Activated CD4-positive, alpha-beta T cell treated with anti-CD3 and anti-CD28 coated beads for 36 hours (primary cell): ENCODE measurements around the gene KLHL17. TPM values are rescaled to one million over a fixed set of nuclear protein-coding genes. Genes with fewer than 3 reads are reported as not detected.
"Not testable (repeated sequence)": the region's sequence is repeated elsewhere in the genome, so short reads cannot be mapped to it uniquely, and the experiment has no call there.

Source experiments
- ATAC-seq: fragments of 200-7000 bp; cut with Tn5 transposase; one replicate; pipeline ENCODE4 v1.10.0; 2021; ENCODE audit warnings: mild to moderate bottlenecking, moderate library complexity
- CTCF ChIA-PET: fragments of 350-600 bp; sonication (Branson Sonifier 250); formaldehyde crosslinking; loops from one replicate; lab custom pipeline; 2021; ENCODE audit warnings: antibody characterized with exemption; lab: Charles Lee
- POLR2A ChIA-PET: fragments of 350-600 bp; sonication (Branson Sonifier 250); formaldehyde crosslinking; loops from one replicate; lab custom pipeline; 2021; ENCODE audit warnings: antibody characterized with exemption, inconsistent platforms; lab: Charles Lee
- DNase-seq: peaks from one replicate; pipeline ENCODE4 v3.0.0-alpha.2; 2020
- H3K27ac Mint-ChIP-seq: one replicate; pipeline ENCODE4 v1.8.0; 2021; ENCODE audit warnings: mixed read lengths
- H3K27me3 Mint-ChIP-seq: one replicate; pipeline ENCODE4 v1.8.0; 2021; ENCODE audit warnings: mixed read lengths
- H3K36me3 Mint-ChIP-seq: one replicate; pipeline ENCODE4 v1.8.0; 2021; ENCODE audit warnings: low read depth, mixed read lengths
- H3K4me1 Mint-ChIP-seq: one replicate; pipeline ENCODE4 v1.8.0; 2021; ENCODE audit warnings: mixed read lengths
- H3K4me3 Mint-ChIP-seq: one replicate; pipeline ENCODE4 v1.8.0; 2021; ENCODE audit warnings: mild to moderate bottlenecking, moderate library complexity, mixed read lengths
- H3K9me3 Mint-ChIP-seq: one replicate; pipeline ENCODE4 v1.8.0; 2021; ENCODE audit warnings: low read depth, mixed read lengths
- intact Hi-C, 2 experiments: fragments of 100-400 bp; cut with DNase I in 1 of 2; cut with micrococcal nuclease in 1 of 2; formaldehyde crosslinking; loops; one replicate each; pipeline versions ENCODE4 v1.14.2 to v1.15.1; 2022 to 2024; cut with DNase I, micrococcal nuclease
- total RNA-seq, 2 experiments: library from RNA; stranded (reverse); gene quantifications; one replicate each; pipeline ENCODE4 v1.2.3, GENCODE V29; 2021

KLHL17 gene
- total RNA-seq, 2 experiments from 2014 or later: 16.8 to 21.7 TPM

DNA sequence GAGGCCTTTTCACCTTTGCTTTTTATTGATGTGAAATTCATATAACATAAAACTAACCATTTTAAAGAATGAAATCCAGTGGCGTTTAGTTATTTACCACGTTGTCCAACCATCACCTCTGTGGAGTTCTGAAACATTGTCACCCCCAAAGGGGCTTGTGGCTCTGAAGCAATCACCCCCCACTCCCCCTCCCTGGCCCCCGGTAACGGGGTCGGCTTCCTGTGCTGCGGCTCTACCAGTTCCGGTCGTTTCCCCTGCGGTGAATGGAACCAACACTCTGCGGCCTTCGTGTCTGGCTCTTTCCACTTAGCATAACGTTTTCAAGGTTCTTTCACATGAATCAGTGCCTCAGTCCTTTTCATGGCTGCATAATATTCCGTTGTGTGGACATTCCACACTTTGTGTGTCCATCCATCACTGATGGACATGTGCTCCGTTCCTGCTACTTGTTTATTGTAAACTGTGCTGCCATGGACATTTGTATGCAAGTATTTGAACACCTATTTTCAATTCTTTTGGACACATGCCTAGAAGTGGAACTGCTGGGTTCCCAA, 51.1 kb downstream of the KLHL17 start:
- H3K4me3 Mint-ChIP-seq: no peak overlapping the region
- ATAC-seq (no peak), DNase-seq (no peak)
- H3K27me3 Mint-ChIP-seq: peaks cover 2% of the 10 kb centered on the region
- H3K9me3 Mint-ChIP-seq: no peaks in the 10 kb centered on the region
- intact Hi-C loops: no loop called here
- ChIA-PET CTCF (interaction anchor here (0.9 to 1.5 kb wide), 2 partner anchors 9 to 27 kb away, joined by 3 read pairs; no protein-coding TSS in a partner anchor), POLR2A (no interaction called here)
- peaks cover 21% of the 10 kb centered on the region for H3K4me1 Mint-ChIP-seq
- H3K36me3 Mint-ChIP-seq: no peaks in the 10 kb centered on the region
- H3K27ac Mint-ChIP-seq: no peak overlapping the region

DNA sequence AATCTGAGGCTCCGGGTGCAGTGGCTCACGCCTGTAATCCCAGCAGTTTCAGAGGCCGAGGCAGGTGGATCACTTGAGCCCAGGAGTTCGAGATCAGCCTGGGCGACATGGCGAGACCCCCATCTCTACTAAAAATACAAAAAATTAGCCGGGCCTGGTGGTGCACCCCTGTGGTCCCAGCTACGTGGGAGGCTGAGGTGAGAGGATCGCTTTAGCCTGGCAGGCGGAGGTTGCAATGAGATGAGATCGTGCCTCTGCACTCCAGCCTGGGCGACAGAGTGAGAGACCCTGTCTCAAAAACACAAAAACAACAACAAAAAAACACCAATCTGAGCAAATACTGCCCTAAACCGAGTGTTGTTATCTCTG, 52.3 kb downstream of the KLHL17 start:
- H3K27me3 Mint-ChIP-seq, H3K9me3 Mint-ChIP-seq: not testable (repeated sequence)
- intact Hi-C loops: loop anchor here in 1 of 2 experiments (1.0 to 2.0 kb wide), 3 partner anchors 12 to 52 kb away; partner anchors contain the start of gene HES4

DNA sequence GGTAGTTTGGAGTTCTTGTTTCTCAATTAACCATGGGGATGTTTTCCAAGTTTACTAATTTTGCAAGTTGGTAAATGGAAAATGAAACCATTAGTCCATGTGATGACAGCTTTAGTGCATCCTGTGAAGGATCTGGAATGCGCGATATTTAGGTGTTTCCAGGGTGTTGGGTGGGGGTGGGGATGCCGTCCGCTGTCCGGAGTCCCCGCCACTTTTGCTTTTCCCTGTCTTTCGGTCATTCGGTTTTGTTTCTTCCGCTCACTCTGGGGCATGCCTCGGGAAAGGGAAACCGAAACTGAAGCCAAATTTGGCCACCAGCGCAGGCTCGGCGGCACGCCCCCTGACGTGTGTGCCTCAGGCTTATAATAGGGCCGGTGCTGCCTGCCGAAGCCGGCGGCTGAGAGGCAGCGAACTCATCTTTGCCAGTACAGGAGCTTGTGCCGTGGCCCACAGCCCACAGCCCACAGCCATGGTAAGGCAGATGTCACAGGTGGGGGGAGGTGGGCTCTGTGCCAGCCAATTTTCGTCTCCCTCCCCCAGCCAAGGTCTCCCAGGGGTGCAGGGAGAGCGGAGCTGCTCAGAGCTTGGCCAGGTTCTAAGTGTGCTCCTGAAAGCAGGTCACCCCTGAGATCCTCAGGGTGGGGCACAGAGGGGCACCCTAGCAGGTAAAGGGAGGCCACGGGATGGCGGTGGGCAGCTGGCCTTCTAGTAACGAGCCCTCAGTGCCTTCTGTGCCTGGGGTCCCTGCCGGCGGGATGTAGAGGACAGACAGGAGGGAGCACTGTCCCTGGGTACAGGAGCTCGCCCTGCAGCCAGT, 52.9 kb downstream of the KLHL17 start, which contains the start of gene ISG15:
Gene ISG15, plus strand, starts transcription at position 393 of the 817 bp plus-strand sequence. Its CDS starts 77 bp downstream, at position 470.
- DNase-seq: peak; percentile 92
- peak within 1 kb of the TSS; percentile 80 for H3K27ac Mint-ChIP-seq
- peak; percentile 93 for ATAC-seq
- peaks cover 27% of the 10 kb centered on the region for H3K4me1 Mint-ChIP-seq
- H3K4me3 Mint-ChIP-seq: peak within 1 kb of the TSS; percentile 74
- ChIA-PET POLR2A (no interaction called here), CTCF (interaction anchor here (0.6 to 2.2 kb wide), 4 partner anchors 11 to 109 kb away, joined by 3 to 14 read pairs (median 4); partner anchors contain the start of gene PLEKHN1)
- H3K27me3 Mint-ChIP-seq: peaks cover 2% of the 10 kb centered on the region
- intact Hi-C loops: loop anchor here in 1 of 2 experiments (1.0 to 2.0 kb wide), 3 partner anchors 13 to 51 kb away; partner anchors contain the start of gene HES4
- H3K9me3 Mint-ChIP-seq: no peaks in the 10 kb centered on the region
- no peaks in the 10 kb centered on the region for H3K36me3 Mint-ChIP-seq

More for the DNA sequence above, 52.3 kb downstream of the KLHL17 start:
- POLR2A ChIA-PET, H3K36me3 Mint-ChIP-seq, ATAC-seq, DNase-seq: not testable (repeated sequence)
- peak overlapping the region; percentile 80 for H3K27ac Mint-ChIP-seq
- H3K4me1 Mint-ChIP-seq: peaks cover 27% of the 10 kb centered on the region
- CTCF ChIA-PET: interaction anchor here (2.2 kb wide), 1 partner anchor 10 kb away, joined by 14 read pairs; no protein-coding TSS in a partner anchor
- H3K4me3 Mint-ChIP-seq: peak overlapping the region; percentile 74

DNA sequence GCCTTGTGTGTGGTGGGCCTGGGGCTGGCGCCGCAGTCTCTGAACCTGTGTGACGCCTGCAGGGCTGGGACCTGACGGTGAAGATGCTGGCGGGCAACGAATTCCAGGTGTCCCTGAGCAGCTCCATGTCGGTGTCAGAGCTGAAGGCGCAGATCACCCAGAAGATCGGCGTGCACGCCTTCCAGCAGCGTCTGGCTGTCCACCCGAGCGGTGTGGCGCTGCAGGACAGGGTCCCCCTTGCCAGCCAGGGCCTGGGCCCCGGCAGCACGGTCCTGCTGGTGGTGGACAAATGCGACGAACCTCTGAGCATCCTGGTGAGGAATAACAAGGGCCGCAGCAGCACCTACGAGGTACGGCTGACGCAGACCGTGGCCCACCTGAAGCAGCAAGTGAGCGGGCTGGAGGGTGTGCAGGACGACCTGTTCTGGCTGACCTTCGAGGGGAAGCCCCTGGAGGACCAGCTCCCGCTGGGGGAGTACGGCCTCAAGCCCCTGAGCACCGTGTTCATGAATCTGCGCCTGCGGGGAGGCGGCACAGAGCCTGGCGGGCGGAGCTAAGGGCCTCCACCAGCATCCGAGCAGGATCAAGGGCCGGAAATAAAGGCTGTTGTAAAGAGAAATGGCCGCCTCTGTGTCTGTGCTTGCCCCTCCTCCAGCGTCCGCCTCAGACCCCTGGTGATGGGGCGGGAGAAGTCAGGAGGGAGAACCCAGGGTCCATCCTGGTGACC, 53.7 kb downstream of the KLHL17 start:
- Mint-ChIP-seq H3K4me1 (peaks cover 28% of the 10 kb centered on the region), H3K27ac (peak overlapping the region; percentile 80), H3K36me3 (no peaks in the 10 kb centered on the region), H3K27me3 (peaks cover 1% of the 10 kb centered on the region), H3K9me3 (no peaks in the 10 kb centered on the region), H3K4me3 (peak overlapping the region; percentile 74)
- CTCF ChIA-PET: interaction anchor here (0.6 to 2.2 kb wide), 6 partner anchors 12 to 108 kb away, joined by 3 to 14 read pairs (median 4); partner anchors contain the start of gene PLEKHN1
- ATAC-seq: no peak
- DNase-seq: no peak
- intact Hi-C loops: loop anchor here in 1 of 2 experiments (1.0 to 2.0 kb wide), 3 partner anchors 14 to 50 kb away; partner anchors contain the start of gene HES4
- POLR2A ChIA-PET: no interaction called here

DNA sequence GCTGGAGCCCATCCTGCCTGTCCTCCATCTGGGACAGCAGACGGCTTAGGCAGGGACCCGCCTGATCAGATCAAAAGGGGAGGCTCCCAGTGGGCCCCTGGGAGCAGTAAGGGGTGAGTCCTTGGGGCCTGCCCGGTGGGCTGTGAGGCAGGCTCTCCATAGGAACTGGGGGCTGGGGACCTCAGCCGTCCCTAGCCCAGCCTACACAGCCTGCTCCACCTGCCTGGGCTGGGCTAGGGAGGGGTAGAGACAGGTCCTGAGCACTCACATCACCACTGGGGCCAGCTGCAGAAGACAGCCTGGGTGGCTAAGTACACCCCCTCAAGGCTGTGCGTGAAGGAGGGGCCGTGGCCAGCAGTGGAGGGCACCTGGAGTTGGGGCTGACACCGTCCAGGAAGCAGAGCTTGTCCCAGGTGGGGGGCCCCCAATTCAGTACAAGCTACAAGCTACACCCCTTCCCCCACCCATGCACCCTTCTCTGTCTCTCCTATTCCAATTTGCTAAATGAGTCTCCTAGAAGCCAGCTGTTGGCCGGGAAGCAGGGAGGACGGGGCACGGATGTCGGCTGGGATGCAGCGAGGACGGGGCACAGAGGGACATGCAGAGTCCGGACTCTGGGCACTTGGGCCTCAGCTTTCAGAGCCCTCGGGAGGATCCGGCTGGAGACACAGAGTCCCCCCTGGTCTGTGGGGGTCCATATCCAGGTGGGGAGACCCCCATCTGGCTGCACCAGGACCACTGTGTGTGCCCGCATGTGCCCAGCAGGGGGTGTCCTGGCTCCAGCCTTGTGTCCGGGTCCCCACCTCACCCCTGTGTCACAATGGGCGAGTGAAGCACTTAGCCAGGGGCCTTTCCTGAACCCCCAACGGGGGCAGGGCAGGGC, 54.7 kb downstream of the KLHL17 start:
- intact Hi-C loops: loop anchor here in 1 of 2 experiments (5.0 kb wide), 1 partner anchor 33 kb away; the partner anchor contains the start of gene PERM1
- CTCF ChIA-PET: interaction anchor here (0.8 to 2.2 kb wide), 6 partner anchors 13 to 49 kb away, joined by 3 to 14 read pairs (median 4); no protein-coding TSS in a partner anchor
- Mint-ChIP-seq H3K36me3 (no peaks in the 10 kb centered on the region), H3K4me3 (peak overlapping the region; percentile 74), H3K27me3 (no peaks in the 10 kb centered on the region), H3K4me1 (peaks cover 28% of the 10 kb centered on the region), H3K27ac (peak overlapping the region; percentile 80), H3K9me3 (no peaks in the 10 kb centered on the region)
- ATAC-seq: no peak
- POLR2A ChIA-PET: no interaction called here
- no peak for DNase-seq

Other genes starting within 250 kb of the KLHL17 start
- not detected for gene SAMD11, start 36.7 kb upstream of the KLHL17 start, total RNA-seq
- gene NOC2L, start 1.3 kb upstream of the KLHL17 start, total RNA-seq: 100 to 1,000 TPM; 112 to 134 TPM
- gene PLEKHN1, start 5.9 kb downstream of the KLHL17 start, total RNA-seq: 1 to 10 TPM; 1.1 to 1.4 TPM
- not detected for gene PERM1, start 21.5 kb downstream of the KLHL17 start, total RNA-seq
- gene HES4, start 39.5 kb downstream of the KLHL17 start, total RNA-seq: 1 to 10 TPM; 3.5 to 4.2 TPM
- gene ISG15, start 52.9 kb downstream of the KLHL17 start, total RNA-seq: 10 to 100 TPM; 30.5 to 51.7 TPM
- 10 to 100 TPM; 22.7 to 24.4 TPM for gene AGRN, start 59.5 kb downstream of the KLHL17 start, total RNA-seq
- not detected for gene RNF223, start 113.7 kb downstream of the KLHL17 start, total RNA-seq
- 10 to 100 TPM; 11.3 to 13.5 TPM for gene C1orf159, start 155.5 kb downstream of the KLHL17 start, total RNA-seq
- gene TTLL10, start 213.3 kb downstream of the KLHL17 start, total RNA-seq: not detected
- gene TNFRSF18, start 246.0 kb downstream of the KLHL17 start, total RNA-seq: 100 to 1,000 TPM in 1 of 2 experiments, 10 to 100 TPM in 1; 95.0 to 164 TPM